ENCODE results near the gene XIAP.
"Not testable (repeated sequence)": the region's sequence is repeated elsewhere in the genome, so short reads cannot be mapped to it uniquely, and the experiment has no call there.

Gene XIAP

DNA sequence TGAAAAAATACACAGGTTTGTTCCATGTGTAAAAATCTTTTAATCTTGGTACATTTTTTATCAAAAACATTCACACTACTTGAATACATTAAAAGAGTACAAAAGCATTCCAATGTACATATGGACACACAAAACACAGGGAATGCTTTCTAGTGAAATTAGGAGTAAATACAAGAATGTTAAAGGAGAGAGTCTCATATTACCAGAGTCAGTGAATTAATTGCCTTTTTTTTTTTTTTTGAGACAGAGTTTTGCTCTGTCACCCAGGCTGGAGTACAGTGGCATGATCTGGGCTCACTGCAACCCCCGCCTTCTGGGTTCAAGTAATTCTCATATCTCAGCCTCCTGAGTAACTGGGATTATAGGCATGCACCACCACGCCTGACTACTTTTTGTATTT is 17.0 kb downstream of the XIAP start:
- DNase-seq: no peak

- DNase-seq: no peak
Observed at GRCh38 chrX:123878252-123878721, 18.4 kb downstream of the XIAP start.

- DNase-seq: no peak
Observed at GRCh38 chrX:123881330-123881729, 21.5 kb downstream of the XIAP start.

DNA sequence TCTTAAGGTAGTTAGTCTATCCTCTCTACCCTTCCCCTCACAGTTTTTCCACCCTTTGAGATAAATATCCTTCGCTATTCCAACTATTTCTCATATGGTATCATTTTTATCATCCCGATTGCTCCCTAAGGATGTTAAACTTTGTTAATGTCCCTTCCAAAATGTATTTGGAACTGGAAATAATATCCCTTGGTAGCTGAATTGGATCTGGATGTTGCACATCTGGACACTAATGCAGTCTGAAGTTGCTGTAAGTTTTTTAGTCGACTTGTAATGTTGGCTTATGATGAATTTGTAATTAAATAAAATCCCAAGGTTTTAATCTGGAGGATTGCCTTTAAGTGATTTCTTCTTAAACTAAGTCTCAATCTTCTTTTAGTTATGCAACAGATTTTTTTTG is 22.5 kb downstream of the XIAP start:
- DNase-seq: no peak

DNA sequence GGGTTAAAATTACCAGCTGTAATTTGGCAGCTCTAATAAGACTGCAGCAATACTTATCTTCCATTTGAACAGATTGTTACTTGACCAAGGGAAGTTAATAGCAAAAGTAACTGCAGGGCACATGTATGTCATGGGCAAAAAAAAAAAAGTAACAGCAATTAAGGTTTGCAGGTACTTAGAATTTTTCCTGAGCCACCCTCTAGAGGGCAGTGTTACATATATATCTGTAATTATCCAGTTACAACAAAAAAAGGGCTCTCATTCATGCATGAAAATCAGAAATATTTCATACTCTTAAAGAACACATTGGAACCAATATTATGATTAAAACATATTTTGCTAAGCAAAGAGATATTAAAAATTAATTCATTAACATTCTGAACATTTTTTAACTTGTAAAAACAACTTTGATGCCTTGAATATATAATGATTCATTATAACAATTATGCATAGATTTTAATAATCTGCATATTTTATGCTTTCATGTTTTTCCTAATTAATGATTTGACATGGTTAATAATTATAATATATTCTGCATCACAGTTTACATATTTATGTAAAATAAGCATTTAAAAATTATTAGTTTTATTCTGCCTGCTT is 25.1 kb downstream of the XIAP start:
- DNase-seq: no peak

- no peak for DNase-seq
Observed at GRCh38 chrX:123899701-123900100, 39.8 kb downstream of the XIAP start.

DNA sequence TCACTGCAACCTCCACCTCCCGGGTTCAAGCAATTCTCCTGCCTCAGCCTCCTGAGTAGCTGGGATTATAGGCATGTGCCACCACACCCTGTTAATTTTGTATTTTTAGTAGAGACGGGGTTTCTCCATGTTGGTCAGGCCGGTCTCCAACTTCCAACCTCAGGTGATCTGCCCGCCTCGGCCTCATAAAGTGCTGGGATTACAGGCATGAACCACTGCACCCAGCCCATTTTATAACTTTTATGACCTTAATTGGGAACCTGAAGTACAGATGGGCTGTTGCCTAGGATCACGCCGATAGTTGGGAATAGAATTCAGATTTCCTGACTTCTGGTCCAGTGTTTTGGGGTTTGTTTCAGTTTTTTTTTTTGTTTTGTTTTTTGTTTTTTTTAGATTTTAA is 43.4 kb downstream of the XIAP start:
- not testable (repeated sequence) for DNase-seq

GRCh38 chrX:123905332-123905731 is 45.5 kb downstream of the XIAP start:
- no peak for DNase-seq

DNA sequence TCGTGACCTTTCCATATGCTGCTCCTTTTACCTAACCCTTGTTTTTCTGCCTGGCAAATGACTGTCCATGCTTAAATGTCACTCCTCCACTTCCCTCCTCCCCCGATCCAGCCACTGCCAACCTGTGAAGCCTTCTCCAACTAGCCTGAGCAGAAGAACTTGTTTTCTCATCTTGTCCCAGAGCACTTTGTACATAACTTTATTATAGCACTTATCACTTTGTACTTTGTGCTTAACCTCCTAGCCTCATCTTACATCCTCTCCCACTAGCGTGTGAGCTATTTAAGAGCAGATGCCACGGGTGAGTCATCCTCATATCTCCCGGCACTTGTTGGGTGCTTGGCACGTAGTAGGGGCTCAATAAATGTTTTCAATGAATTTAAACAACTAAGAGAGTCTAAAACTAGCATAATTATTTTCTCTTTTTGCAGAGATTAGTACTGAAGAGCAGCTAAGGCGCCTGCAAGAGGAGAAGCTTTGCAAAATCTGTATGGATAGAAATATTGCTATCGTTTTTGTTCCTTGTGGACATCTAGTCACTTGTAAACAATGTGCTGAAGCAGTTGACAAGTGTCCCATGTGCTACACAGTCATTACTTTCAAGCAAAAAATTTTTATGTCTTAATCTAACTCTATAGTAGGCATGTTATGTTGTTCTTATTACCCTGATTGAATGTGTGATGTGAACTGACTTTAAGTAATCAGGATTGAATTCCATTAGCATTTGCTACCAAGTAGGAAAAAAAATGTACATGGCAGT is 46.9 kb downstream of the XIAP start:
- DNase-seq: no peak

GRCh38 chrX:123909523-123909922 is 49.7 kb downstream of the XIAP start:
- DNase-seq: no peak

DNA sequence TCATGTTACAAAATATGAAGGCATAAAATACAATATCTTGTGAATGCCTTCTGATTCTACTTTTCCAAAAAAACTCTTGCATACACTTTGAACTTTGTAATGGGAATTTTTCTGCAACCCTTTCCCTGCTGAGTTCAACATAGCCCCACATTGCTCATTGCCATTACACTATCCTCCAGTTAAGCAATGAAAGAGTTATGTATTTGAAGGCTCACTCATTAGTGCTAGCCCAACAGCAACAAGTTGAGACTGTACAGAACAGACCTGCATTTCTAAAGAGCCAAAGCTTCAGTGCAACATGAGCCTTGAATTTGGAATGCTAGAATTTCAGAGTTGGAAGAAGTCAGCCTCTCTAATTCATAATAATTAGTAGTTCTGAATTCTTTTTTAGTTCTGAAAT is 57.2 kb downstream of the XIAP start:
- no peak for DNase-seq

DNA sequence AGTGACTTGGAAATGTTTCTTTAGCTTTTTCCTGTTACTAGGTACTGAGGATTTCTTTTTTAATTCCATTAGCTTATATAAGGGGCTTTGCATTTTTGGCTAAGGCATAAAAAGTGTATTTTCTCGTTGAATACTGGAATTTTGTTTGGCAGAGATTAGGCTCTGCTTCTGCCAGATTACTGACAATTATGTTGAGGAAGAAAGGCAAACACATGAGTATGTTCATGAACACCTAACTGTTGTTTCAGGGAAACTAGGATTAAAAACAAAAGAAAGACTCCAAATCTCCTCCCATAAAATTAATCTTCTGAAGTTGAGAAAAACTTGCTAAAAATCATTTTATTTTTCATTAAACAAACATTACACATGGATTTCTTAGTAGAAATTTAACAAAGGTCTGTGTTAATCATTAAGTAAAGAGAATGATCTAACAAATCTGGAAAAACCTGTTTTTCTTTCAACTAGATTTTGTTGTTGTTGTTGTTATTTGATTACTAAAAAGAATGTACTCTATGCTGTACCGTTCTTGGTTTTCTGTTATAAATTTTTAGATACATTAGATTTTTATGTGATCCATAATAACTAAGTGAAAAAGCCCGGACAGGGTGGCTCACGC is 58.4 kb downstream of the XIAP start:
- no peak for DNase-seq

- DNase-seq: no peak
Observed at GRCh38 chrX:123920105-123920785, 60.4 kb downstream of the XIAP start.

GRCh38 chrX:123923211-123923610 is 63.4 kb downstream of the XIAP start:
- DNase-seq: no peak

- DNase-seq: no peak
Observed at GRCh38 chrX:123924186-123924585, 64.3 kb downstream of the XIAP start.

- no peak for DNase-seq
Observed at GRCh38 chrX:123927845-123928244, 68.0 kb downstream of the XIAP start.

DNA sequence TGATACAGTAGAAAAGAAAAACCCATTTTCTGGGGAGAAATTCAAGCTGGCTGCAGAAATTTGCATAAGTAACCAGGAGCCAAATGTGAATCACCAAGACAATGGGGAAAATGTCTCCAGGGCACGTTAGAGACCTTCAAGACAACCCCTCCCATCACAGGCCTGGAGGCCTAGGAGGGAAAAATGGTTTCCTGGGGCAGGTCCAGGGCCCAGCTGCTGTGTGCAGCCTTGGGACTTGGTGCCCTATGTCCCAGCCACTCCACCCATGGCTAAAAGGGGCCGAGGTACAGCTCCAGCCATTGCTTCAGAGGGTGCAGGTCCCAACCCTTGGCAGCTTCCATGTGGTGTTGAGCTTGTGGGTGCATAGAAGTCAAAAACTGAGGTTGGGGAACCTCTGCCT is 72.2 kb downstream of the XIAP start:
- DNase-seq: not testable (repeated sequence)

- no peak for DNase-seq
Observed at GRCh38 chrX:123943074-123943473, 83.2 kb downstream of the XIAP start.

DNA sequence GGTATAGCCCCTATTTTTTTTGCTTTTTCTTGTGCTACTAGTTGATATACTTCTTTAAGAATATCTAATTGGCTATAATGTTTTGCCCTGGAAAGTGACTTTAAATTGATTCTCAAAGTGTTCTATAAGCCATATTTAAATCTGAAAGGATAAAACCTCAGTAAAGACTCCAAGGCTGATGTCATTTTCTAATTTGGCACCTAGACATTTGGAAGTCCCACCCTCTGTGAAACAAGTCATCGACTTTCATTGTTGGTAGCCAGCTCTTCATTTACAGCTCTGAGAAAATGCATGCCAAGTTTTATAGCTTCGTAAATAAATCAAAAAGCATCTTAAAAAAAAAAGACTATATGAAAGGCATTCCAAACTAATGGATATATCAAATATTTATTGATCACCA is 83.6 kb downstream of the XIAP start:
- DNase-seq: no peak

DNA sequence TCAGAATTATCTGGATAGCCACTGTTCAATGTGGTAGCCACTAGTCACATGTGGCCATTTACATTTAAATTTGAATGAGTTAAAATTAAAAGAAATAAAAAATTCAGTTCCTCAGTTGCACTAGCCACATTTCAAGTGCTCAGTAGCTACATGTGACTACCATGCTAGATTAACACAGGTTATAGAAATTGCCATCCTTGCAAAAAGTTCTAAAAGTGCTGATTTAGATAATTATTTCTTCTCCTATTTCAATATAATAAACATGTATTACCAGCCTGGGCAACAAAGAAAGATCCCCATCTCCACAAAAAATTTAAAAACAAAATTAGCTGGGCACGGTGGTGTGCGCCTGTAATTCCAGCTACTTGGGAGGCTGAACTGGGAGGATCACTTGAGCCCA is 90.0 kb downstream of the XIAP start:
- DNase-seq: no peak

- no peak for DNase-seq
Observed at GRCh38 chrX:123959281-123960063, 99.6 kb downstream of the XIAP start.

- DNase-seq: no peak
Observed at GRCh38 chrX:123960956-123961267, 101.1 kb downstream of the XIAP start.
